Stimulated activated naive CD8-positive, alpha-beta T cell treated with anti-CD3 and anti-CD28 coated beads, Interleukin-15, Interleukin-2, amounts not matched to agents 100 ng/mL and 50 ng/mL, for 24 hours (primary cell): ENCODE measurements around the gene ARNT2.

Source experiments
- H3K27ac Mint-ChIP-seq: one replicate; pipeline ENCODE4 v1.8.0; 2021; ENCODE audit warnings: mild to moderate bottlenecking, mixed read lengths
- H3K27me3 Mint-ChIP-seq: one replicate; pipeline ENCODE4 v1.8.0; 2021; ENCODE audit warnings: mixed read lengths
- H3K36me3 Mint-ChIP-seq: one replicate; pipeline ENCODE4 v1.8.0; 2021; ENCODE audit warnings: low read depth, mixed read lengths
- H3K4me1 Mint-ChIP-seq: one replicate; pipeline ENCODE4 v1.8.0; 2021; ENCODE audit warnings: low read depth, mixed read lengths
- H3K4me3 Mint-ChIP-seq: one replicate; pipeline ENCODE4 v1.8.0; 2021; ENCODE audit warnings: mild to moderate bottlenecking, mixed read lengths
- H3K9me3 Mint-ChIP-seq: one replicate; pipeline ENCODE4 v1.8.0; 2021; ENCODE audit warnings: mixed read lengths

ARNT2 gene

DNA sequence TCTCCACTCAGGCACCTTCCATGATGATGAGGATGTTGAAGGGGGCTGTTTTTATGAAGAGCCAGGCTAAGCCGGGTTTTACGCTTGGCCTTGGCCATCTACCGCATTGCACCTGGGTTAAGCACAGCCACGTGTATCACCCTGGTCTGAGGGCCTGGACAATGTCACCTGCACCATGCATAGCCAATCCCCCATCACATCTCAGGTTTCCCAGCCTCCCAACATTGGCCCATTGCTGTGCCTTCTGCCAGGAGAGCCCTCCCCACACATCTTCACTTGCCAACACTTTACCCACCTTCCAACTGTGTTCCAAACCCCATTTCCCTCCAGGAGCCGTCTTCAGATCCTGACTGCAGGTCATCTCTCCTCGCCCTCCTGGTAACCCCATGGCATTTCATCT, 155.6 kb downstream of the ARNT2 start:
- H3K36me3 Mint-ChIP-seq: no peaks in the 10 kb centered on the region
- H3K9me3 Mint-ChIP-seq: no peaks in the 10 kb centered on the region
- H3K27ac Mint-ChIP-seq: no peak overlapping the region
- no peaks in the 10 kb centered on the region for H3K4me1 Mint-ChIP-seq
- peaks cover 23% of the 10 kb centered on the region for H3K27me3 Mint-ChIP-seq
- no peak overlapping the region for H3K4me3 Mint-ChIP-seq

DNA sequence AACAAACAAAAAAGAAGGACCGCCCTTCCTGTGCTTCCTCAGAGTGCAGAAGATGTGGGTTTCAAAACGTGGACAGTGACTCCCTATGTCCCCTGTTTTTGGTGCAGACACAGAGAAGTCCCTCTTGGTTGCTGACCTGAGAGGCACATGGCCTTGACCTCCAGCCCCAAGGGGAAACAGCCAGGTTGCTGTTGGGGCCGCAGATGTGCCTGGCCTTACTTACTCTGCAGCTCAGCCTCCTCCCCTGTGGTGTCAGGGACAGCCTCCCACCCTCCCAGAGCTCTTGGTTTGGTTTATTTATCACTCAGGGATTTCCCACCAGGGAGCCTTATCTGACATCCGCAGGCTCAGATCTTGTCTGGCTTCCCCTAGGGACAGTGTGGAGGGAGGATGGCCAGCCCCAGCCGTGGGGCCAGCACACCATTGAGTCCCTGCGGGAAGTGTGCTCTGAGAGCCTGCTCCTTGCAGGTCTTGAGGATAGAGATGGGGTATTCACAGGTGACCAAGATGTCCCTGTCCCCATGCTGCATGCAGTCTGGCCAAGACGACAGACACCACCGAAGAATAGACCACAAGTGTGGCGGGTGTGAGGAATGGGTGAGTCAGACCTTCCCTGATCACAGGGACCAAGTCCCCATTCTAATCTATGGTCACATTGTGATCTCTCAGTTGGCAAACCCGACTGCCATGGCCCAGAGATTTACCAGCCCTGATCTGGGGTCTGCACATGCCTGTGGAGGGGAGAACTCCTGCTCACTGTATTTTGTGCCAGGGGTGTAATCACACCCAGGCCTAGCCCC, 156.6 kb downstream of the ARNT2 start:
- H3K27me3 Mint-ChIP-seq: peaks cover 16% of the 10 kb centered on the region
- H3K27ac Mint-ChIP-seq: no peak overlapping the region
- no peak overlapping the region for H3K4me3 Mint-ChIP-seq
- H3K9me3 Mint-ChIP-seq: no peaks in the 10 kb centered on the region
- no peaks in the 10 kb centered on the region for H3K36me3 Mint-ChIP-seq
- H3K4me1 Mint-ChIP-seq: no peaks in the 10 kb centered on the region

DNA sequence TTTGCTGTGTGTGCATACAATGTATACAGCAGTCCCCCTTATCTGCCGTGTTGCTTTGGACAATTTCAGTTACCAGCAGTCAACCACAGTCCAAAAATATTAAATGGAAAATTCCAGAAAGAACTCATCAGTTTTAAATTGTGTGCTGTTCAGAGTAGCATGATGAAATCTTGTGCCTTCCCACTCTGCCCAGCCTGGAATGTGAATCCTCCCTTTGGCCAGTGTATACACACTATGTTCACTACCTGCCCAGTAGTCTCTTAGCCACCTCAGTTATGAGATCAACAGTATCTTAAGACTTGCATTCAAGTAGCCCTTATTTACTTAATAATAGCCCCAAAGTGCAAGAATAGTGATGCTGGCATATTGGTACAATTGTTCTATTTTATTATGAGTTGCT, 157.3 kb downstream of the ARNT2 start:
- H3K9me3 Mint-ChIP-seq: no peaks in the 10 kb centered on the region
- H3K4me3 Mint-ChIP-seq: no peak overlapping the region
- no peak overlapping the region for H3K27ac Mint-ChIP-seq
- H3K4me1 Mint-ChIP-seq: no peaks in the 10 kb centered on the region
- peaks cover 20% of the 10 kb centered on the region for H3K27me3 Mint-ChIP-seq
- H3K36me3 Mint-ChIP-seq: no peaks in the 10 kb centered on the region

DNA sequence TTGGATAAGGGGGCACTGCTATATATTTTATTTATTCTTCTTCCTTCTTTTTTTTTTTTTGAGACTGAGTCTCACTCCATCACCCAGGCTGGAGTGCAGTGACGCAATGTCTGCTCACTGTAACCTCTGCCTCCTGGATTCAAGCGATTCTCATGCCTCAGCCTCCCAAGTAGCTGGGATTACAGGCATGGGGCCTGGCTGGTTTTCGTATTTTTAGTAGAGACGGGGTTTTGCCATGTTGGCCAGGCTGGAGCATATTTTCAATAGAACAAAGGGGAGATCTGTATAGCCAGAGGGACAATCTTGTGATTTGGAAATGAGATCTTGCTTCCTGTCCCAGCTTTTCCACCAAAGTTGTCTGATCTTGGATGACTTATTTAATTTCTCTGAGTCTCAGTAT, 157.9 kb downstream of the ARNT2 start:
- Mint-ChIP-seq H3K27me3 (peaks cover 26% of the 10 kb centered on the region), H3K9me3 (no peaks in the 10 kb centered on the region), H3K36me3 (no peaks in the 10 kb centered on the region), H3K4me3 (no peak overlapping the region), H3K4me1 (no peaks in the 10 kb centered on the region), H3K27ac (no peak overlapping the region)

DNA sequence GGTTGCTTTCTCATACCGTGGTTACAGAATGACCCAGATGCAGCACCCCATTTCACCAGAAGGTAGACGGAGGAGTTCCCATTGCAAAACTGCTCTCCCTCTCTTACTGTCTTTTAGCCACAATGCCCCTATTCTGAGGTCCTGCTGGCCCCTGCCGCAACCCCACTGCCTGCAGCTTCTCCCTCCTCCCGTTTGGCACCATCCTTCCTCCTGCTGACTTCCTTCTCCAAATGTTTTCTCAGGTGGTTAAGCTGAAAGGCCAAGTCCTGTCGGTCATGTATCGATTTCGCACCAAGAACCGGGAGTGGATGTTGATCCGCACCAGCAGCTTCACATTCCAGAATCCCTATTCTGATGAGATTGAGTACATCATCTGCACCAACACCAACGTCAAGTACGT, 158.7 kb downstream of the ARNT2 start:
- Mint-ChIP-seq H3K4me1 (no peaks in the 10 kb centered on the region), H3K27ac (no peak overlapping the region), H3K4me3 (no peak overlapping the region), H3K36me3 (no peaks in the 10 kb centered on the region), H3K27me3 (peaks cover 23% of the 10 kb centered on the region), H3K9me3 (no peaks in the 10 kb centered on the region)

DNA sequence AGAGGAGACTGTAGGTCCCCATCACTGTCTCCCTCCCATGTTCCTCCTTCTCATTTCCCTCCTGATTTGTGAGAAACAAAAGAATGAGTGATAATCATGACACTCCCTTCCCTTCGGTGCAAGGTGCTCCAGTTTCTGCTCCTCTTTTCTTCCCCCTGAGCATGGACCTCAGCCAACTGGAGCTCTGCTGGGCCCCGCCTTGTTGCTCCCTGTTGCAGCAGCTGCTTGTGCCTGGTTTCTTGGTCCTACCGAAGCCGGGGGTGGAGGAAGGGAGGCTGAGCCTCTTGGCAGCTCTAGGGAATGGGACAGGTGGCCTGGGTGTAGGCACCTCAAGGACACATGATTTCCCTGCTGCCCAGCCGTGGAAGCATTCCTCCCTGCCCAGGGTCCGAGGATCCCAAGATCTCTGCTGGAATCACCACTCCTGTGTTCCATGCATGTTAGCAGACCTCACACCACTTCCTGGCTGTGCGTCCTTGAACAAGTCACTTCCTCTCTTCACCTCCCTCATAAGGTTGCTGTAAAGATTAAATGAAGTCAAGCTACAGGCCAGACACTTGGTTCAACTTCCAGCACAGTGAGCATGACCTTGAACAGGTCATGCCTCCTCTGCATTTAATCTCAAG, 159.3 kb downstream of the ARNT2 start:
- Mint-ChIP-seq H3K36me3 (no peaks in the 10 kb centered on the region), H3K27me3 (peaks cover 25% of the 10 kb centered on the region), H3K27ac (no peak overlapping the region), H3K9me3 (no peaks in the 10 kb centered on the region), H3K4me3 (no peak overlapping the region), H3K4me1 (no peaks in the 10 kb centered on the region)

DNA sequence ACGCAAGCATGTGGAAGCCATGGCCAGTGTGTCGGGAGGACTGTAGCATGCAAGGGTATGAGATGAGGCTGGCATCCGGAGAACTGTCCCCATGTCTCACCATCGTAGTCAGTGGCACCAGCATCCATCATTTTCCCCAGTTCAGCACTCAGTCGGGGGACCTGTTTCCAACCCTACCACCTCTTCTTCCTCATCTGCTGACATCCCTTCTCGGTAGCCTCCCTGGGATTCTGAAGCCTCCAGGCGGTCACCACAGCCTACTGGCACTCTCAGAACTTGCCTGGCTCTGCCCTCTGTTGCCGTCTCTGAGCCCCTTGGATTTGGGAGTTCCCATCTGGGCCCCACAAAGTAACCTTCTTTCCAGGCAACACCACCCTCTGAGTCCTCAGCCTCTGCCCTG, 159.9 kb downstream of the ARNT2 start:
- H3K4me1 Mint-ChIP-seq: no peaks in the 10 kb centered on the region
- peaks cover 25% of the 10 kb centered on the region for H3K27me3 Mint-ChIP-seq
- no peaks in the 10 kb centered on the region for H3K36me3 Mint-ChIP-seq
- H3K27ac Mint-ChIP-seq: no peak overlapping the region
- H3K4me3 Mint-ChIP-seq: no peak overlapping the region
- H3K9me3 Mint-ChIP-seq: no peaks in the 10 kb centered on the region

DNA sequence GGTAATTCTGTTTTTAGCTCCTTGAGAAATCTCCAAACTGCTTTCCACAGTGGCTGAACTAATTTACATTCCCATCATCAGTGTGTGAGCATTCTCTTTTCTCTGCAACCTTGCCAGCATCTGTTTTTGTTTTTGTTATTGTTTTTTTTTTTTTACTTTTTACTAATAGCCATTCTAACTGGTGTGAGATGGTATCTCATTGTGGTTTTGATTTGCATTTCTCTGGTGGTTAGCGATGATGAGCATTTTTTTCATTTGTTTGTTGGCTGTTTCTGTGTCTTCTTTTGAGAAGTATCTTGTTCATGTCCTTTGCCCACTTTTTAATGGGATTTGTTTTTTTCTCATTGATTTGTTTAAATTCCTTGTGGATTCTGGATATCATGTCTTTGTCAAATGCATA, 161.2 kb downstream of the ARNT2 start:
- Mint-ChIP-seq H3K4me3 (no peak overlapping the region), H3K27ac (no peak overlapping the region), H3K4me1 (no peaks in the 10 kb centered on the region), H3K36me3 (no peaks in the 10 kb centered on the region), H3K27me3 (peaks cover 25% of the 10 kb centered on the region), H3K9me3 (no peaks in the 10 kb centered on the region)

DNA sequence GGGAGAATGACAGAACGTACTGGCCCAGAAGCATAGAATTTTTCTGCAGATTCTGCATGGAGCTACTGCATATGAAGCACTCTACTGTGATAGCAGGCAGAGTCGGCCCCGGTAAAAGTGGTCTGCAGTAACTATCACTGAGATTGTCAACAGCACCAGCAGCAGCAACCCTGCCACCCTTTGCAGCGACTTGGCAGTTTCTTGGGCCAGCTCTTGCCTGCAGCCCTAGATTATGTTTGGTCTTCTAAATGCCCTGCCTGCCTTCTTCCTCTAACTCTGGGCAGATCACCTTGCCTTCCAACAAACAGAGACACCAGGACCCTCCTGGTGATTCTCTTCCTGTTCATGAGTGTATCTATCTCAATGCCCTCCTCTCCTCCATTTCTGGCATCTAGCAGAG, 161.8 kb downstream of the ARNT2 start:
- Mint-ChIP-seq H3K4me3 (no peak overlapping the region), H3K36me3 (no peaks in the 10 kb centered on the region), H3K27ac (no peak overlapping the region), H3K9me3 (no peaks in the 10 kb centered on the region), H3K27me3 (peaks cover 25% of the 10 kb centered on the region), H3K4me1 (no peaks in the 10 kb centered on the region)

DNA sequence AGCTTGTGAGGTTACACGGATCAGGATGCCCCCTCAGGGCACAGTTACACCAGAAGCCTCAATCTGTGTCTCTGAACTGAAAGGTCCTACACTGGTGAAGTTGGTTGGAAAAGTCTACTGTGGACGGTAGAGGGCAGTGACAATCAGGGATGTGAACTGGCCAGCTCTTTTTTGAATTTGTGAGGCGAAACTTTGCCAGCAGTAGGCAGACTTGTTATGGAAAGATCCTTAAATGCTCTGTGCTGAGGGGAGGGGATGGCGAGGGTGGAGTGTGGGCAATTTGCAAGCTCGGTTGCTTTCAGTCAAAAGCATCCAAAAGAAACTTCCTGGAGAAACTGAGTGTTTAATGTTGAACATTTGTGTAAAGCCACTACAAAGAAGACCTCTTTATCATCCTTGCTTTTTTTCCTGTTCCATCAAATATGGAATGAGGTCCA, 163.6 kb downstream of the ARNT2 start:
- no peaks in the 10 kb centered on the region for H3K4me1 Mint-ChIP-seq
- no peaks in the 10 kb centered on the region for H3K9me3 Mint-ChIP-seq
- peaks cover 20% of the 10 kb centered on the region for H3K27me3 Mint-ChIP-seq
- no peaks in the 10 kb centered on the region for H3K36me3 Mint-ChIP-seq
- no peak overlapping the region for H3K4me3 Mint-ChIP-seq
- H3K27ac Mint-ChIP-seq: no peak overlapping the region

DNA sequence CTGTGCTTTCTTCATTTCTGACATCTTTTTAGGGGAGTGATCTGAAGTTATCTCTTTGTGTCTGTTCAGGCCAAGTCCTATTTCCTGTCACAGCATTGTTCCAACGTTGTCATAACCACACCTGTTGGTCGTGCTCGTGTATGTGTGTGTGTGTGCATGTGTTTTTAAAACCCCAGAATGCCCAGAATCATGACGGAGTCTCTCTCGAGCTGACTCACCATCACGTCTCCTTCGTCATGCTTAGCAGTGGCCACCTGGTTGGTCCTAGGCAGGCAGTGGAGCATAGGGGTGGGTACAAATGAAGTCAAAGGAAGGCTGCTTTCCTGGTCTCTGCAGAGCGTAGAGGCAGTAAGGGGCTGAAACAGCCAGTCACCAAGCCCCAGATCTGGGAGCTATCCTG, 164.1 kb downstream of the ARNT2 start:
- Mint-ChIP-seq H3K27ac (no peak overlapping the region), H3K9me3 (no peaks in the 10 kb centered on the region), H3K4me3 (no peak overlapping the region), H3K4me1 (no peaks in the 10 kb centered on the region), H3K27me3 (peaks cover 20% of the 10 kb centered on the region), H3K36me3 (no peaks in the 10 kb centered on the region)

DNA sequence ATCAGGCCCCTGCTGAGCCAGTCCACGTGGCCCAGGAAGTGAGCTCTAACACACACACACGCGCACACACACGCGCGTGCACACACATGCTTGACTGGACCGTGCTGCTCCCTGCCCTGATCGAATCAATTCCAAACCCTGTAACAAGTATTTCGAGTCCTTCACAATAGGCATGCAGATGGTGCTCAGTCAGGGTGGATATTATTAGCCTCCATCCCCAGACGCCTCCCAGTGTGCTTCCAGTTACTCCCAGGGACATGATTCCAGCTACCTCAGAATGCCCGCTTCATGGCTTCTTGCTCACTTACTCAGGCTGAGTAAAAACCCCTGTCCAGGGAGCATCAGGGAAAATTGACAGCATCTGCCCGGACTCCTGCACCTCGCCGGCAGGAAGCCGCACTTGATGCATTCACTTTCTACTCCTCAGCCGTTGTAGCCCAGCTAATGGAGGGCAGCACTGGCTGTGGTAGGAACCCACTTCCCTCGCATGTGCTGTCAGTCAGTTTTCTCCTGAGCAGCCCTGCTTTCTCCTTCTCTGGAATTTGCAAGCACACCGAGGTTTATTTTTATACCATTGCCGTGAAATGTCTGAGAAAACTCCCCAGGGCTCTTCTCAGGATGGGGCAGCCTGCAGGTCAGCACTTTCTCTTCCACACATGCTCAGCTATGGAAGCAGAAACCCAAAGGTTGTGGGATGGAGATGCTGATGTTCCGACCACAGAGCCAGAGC, 164.9 kb downstream of the ARNT2 start:
- Mint-ChIP-seq H3K36me3 (no peaks in the 10 kb centered on the region), H3K27me3 (peaks cover 13% of the 10 kb centered on the region), H3K4me3 (no peak overlapping the region), H3K4me1 (no peaks in the 10 kb centered on the region), H3K27ac (no peak overlapping the region), H3K9me3 (no peaks in the 10 kb centered on the region)

DNA sequence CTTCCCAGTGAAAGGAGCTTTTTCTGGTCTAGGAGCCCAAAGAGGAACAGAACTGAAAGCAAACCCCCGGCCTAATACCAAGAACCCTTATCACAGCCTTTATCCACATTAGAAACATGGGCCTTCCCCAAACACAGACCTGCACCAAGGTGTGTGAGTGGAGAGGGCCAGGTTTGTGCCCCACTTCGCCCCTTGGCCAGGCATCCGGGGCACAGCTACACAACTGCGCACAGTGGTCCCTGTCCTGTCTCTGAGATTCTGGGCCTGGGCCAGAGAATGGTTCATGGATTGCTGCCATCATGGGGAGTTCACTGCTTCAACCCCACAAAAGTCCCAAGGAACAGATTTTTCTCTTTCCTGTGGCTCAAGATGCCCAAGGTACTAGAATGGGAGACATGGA, 165.5 kb downstream of the ARNT2 start:
- no peaks in the 10 kb centered on the region for H3K9me3 Mint-ChIP-seq
- H3K36me3 Mint-ChIP-seq: no peaks in the 10 kb centered on the region
- no peak overlapping the region for H3K27ac Mint-ChIP-seq
- peaks cover 13% of the 10 kb centered on the region for H3K27me3 Mint-ChIP-seq
- no peaks in the 10 kb centered on the region for H3K4me1 Mint-ChIP-seq
- H3K4me3 Mint-ChIP-seq: no peak overlapping the region

DNA sequence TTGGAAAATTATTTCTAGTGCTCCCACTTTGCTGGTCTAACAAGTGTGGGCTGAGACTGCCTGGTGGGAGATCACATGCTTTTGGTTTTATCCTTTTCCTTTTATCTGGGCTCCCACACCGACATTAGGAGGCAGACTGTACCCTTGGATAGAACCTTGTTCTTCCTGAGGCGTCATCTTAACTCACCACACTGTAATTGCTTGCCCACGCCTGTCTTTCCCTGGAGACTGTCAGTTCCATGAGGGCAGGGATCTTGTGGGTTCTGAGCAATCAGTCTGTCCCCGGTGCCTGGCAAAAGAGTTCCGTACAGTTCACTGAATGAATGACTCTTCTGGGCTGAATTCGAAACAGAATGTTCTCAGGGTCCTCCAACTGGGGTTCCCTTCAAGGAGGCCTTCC, 166.4 kb downstream of the ARNT2 start:
- H3K4me1 Mint-ChIP-seq: no peaks in the 10 kb centered on the region
- H3K27ac Mint-ChIP-seq: no peak overlapping the region
- H3K27me3 Mint-ChIP-seq: peaks cover 13% of the 10 kb centered on the region
- no peaks in the 10 kb centered on the region for H3K9me3 Mint-ChIP-seq
- H3K4me3 Mint-ChIP-seq: no peak overlapping the region
- H3K36me3 Mint-ChIP-seq: no peaks in the 10 kb centered on the region

DNA sequence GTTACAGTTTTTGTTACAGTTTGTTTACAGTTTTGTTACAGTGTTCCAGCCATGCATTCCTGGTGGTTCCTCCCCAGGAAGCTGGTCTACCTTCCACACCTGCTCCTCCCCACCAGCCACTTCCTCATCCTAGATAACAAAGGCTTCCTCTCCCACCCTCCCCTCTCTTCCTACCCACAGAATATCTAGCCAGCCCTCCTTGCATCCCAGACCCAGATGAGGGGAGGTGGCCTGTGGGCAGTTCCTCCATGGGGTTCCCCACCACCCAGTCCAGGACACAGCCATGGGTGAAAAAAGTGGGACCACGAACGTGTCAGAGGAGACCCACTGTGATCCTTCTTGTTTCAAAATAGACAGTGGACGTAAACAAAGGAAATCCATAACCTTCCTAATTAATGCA, 168.2 kb downstream of the ARNT2 start:
- Mint-ChIP-seq H3K27ac (no peak overlapping the region), H3K4me3 (no peak overlapping the region), H3K9me3 (no peaks in the 10 kb centered on the region), H3K27me3 (peaks cover 3% of the 10 kb centered on the region), H3K4me1 (no peaks in the 10 kb centered on the region), H3K36me3 (no peaks in the 10 kb centered on the region)
